HG03108 (cell line): Measurements from ENCODE around the gene RPS15A.

Experiments used
- ATAC-seq: cut with Tn5 transposase; IDR thresholded peaks from one replicate; pipeline ENCODE4 v1.9.1; 2021; ENCODE audit warnings: moderate library complexity; ENCODE audit not compliant: unreplicated experiment

The RPS15A gene

GRCh38 chr16:18789850-18790706 lies at the start of gene RPS15A:
TSS of gene RPS15A (minus strand) at chr16:18790334. CDS start at chr16:18789113, 1,221 bp downstream.
- ATAC-seq: peak; percentile 84

GRCh38 chr16:18839555-18839954 lies 49.4 kb upstream of the RPS15A start:
- ATAC-seq: no peak

- no peak for ATAC-seq
These were observed 46.6 kb upstream of the RPS15A start for GRCh38 chr16:18836702-18837101.

DNA sequence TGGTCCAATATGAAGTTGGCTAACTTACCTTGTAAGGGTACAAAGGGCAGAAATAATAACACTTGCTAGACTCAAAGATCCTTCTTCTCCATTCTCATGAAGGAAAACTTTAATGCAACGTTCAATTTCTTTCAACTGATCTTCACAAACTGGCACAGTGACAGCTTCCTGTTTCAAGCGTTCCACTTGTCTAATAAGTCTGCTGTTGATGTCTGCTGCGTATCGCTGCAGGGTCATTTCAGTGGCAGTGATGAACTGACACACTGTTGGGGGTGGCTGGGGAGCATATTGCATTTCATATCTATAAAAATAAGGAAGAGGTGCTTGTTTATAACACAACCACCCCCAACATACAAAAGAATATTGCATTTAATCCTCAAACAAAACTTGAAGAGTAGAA lies 44.7 kb upstream of the RPS15A start:
- no peak for ATAC-seq

DNA sequence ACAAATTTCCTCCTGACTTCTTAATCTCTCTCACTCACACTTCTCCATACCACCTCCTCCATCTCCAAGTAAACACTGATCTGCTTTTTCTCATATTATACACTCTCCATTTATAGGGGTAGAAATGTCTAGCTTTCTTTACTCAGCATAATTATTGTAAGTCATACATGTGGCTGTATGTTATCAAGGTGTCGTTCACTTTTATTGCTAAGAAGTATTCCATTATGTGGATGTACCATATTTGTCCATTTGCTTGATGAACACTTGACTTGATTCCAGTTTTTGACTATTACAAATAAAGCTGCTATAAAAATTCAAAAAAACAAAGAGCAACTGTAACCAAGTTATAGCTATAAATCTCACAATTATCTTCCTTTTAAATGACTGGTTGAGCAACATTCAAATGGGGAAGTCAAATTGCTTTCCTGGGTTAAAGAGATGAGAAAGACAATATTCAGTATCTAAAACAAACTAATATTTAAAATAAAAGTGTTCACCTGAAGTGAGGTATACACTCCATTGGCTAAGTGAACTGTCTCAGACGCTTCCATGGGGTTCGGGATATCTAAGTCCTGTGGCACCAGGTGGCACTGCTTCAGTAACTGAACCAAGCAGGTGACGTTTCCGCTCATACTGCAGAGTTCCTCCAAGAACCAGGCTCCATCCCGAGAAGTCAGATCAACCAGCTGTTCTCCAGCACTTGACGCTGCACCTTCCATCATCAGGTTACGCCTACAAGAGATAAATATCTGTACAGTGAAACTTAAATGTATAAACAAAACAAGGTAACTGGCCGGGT lies 43.8 kb upstream of the RPS15A start:
- ATAC-seq: no peak

DNA sequence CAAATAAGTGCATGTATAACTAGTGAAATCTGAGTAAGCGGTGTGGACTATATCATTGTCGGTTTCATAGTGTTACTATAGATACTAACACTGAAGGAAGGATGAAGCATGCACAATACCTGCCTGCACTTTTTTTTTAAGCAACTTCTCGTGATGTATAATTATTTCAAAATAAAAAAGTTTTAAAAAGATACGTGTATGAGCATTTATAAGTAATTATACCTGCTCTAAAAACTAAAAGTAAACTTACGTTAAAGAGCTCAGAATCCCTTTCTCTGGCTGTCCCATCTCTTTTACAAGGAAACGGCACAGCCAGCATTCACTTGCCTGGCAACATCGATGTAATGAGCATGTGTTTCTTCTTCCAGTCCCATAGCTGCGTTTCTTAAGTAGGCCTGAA lies 42.5 kb upstream of the RPS15A start:
- ATAC-seq: no peak

GRCh38 chr16:18832006-18832405 lies 41.9 kb upstream of the RPS15A start:
- no peak for ATAC-seq

DNA sequence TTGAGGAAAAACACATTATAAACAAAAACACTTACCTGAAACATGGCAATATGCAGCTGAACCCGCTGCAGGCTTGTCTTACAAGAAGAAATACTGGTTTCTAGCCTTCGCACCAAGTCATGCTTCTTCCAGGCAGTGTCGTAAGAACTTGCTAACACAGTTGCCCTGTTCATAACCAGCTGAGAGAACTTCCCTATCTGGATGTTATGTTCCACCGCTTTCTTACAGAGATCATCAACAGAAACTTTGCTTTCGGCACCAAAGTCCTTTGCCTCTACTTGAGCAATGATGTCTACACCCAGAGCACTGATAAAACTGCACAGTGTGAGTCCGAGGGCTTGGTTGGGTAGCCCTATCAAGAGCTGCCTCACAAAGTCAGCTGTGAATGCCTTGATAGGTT lies 39.1 kb upstream of the RPS15A start:
- no peak for ATAC-seq

- no peak for ATAC-seq
These were observed 37.8 kb upstream of the RPS15A start for GRCh38 chr16:18827890-18828289.

DNA sequence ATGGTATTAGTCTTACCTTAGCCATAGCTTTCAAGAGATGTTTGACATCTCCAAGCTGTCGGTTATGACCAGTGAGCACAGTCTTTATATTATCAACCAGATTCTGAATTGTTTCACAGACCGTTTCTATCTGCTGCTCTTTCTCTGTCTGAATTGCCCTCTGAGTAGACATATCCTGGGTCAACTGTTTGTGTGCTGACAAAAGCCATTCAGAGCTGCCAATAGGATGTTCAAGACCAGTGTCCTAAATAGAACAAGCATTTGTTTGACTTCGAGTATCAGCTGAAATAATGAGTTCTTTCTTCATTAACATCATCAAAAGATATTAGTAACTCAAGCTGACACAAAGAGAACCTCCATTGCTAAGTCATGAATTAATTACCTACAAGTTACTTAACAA lies 26.2 kb upstream of the RPS15A start:
- ATAC-seq: no peak

DNA sequence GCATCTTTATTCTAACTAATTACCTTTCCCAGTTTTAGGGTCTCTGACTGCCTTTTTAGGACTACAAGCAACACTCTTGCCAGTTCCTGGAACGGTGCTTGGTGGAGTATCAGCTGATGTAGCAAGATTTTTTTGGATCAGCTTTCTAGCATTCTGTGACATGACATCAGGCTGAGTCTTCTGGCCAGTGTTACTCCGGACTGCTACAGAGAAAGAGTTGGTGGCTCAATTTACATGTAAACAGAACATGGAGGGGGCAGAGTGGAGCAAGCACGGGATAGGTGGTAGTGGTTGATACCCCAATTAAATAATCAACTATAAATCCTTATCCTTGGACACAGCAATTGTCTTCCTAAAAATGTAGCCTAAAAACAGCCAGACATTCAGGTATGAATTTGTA lies 21.8 kb upstream of the RPS15A start:
- ATAC-seq: no peak

GRCh38 chr16:18809165-18809564 lies 19.0 kb upstream of the RPS15A start:
- no peak for ATAC-seq

DNA sequence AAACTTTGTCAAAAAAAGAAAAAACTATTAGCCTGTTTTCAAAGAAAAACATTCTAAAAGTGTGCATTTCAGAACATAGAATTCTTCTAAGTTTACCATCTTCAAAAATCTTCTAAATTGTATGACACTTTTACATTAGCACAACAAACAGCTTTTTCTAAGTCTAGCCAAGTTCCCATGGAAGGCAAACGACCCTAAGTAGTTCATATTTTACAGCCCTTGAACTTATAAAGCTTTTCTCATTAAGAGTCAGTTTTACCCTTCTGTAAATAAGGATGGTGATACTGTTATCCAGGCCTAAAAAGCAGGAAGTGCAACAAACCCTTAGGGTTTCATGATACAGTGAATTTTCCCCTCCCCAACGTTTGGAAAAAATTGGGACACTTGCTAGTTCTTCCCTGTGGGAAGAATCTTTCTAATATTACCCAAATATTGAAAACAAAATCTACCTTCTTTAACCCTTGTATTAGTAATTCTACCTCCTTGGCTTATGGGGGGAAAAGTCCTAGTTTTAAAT lies 15.2 kb upstream of the RPS15A start:
- ATAC-seq: no peak

DNA sequence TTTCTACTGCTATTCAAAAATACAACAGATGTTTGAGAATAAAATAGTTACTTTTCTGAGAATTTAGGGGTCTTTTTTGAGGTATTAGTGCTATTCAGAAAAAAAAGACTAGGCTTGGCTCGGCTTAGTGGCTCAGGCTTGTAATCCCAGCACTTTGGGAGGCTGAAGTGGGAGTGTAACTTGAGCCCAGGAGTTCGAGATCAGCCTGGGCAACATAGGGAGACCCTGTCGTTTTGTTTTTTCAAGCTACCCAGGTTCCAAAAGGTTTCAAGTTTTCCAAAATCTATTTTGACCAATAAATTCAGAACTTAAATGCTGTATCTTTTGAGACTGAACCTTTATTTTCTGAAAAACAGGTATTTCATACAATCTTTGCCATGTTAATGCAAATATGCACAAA lies 14.4 kb upstream of the RPS15A start:
- no peak for ATAC-seq

GRCh38 chr16:18803569-18804462 lies 13.7 kb upstream of the RPS15A start:
- no peak for ATAC-seq

- no peak for ATAC-seq
These were observed 12.7 kb upstream of the RPS15A start for GRCh38 chr16:18802767-18803343.

DNA sequence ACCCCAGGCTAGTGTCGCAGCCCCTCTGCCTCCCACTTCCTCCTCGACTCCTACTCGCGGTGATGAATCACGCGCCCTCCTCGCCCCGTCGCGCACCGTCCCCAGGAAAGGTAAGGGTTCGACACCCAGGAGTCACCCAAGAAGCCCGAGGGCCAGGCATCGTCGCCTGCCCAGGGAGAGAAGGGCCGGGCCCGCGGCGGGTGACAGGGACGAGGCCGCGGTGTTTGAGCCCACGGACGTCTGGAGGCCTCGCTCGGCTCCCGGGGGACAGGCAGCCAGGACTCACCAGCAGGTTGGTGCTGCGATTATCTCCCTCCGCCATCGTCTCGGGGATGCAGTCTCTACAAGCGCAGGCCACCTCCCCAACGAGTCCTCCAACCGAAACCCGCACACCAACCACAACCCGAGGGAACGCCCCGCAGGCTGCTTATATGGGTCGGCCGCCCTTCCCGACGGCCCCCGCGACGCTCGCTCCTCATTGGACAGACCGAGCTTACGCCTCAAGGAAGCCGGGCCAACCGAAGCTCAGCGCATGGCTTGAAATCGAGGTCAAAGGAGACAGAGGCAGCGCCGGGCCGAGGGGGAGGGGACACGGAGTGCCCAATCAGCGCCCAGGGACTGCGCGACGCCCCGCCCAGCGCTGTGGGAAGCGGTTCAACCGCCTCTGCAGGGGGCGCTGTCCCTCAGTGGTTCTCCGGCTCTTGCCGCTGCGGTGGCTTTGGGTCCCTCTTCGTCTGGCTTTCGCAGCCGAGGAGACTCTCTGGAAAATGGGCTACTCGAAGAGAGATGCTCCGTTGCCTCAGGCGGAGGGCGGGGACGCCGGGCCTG lies 11.2 kb upstream of the RPS15A start, which contains the start of gene ARL6IP1:
Gene ARL6IP1 (minus strand): TSS at position 405 of the 828 bp plus-strand sequence. CDS start 83 bp downstream, at position 322.
- ATAC-seq: peak; percentile 96

- no peak for ATAC-seq
These were observed 10.6 kb upstream of the RPS15A start for GRCh38 chr16:18800775-18801144.

- ATAC-seq: no peak
These were observed 10.2 kb upstream of the RPS15A start for GRCh38 chr16:18800293-18800692.

DNA sequence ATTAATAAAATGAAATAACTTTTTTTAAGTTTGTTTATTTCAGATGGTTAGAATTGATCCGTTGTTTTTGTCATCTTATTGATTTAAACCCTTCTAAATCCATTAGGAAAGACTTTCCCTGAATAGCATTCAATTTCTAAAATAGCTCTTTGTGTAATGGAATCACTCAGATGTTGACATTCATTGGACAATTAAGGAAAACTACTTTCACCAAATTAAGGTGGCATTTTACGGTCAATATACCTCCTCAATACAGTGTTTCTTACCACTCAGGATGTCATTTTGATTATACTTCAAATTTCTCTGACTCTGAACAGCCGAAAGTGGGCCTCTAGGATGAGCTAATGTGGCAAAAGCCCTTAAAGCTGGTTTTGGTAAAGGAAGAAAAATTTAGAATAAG lies 9.4 kb upstream of the RPS15A start:
- ATAC-seq: no peak
